NT2/D1 (cell line): ENCODE measurements around the gene PRKAG2.

Experiments used
- DNase-seq: peaks from one replicate; pipeline ENCODE4 v3.0.0-alpha.2; 2011; ENCODE audit warnings: low read depth, low spot score
- H3K27me3 ChIP-seq: 2 replicates; pipeline ENCODE4 v1.6.0; 2011; ENCODE audit warnings: mild to moderate bottlenecking; ENCODE audit not compliant: insufficient read length, insufficient read depth
- H3K36me3 ChIP-seq: 2 replicates; pipeline ENCODE4 v1.6.1; 2011; ENCODE audit warnings: mild to moderate bottlenecking, low read length, mixed read lengths; ENCODE audit not compliant: insufficient read depth, insufficient read length
- H3K4me1 ChIP-seq: 2 replicates; pipeline ENCODE4 v1.5.1; 2011; ENCODE audit not compliant: insufficient read depth, insufficient read length
- H3K4me3 ChIP-seq: 2 replicates; pipeline ENCODE4 v1.5.1; 2011; ENCODE audit warnings: low read depth; ENCODE audit not compliant: insufficient read length
- H3K9ac ChIP-seq: 2 replicates; pipeline ENCODE4 v1.6.0; 2011; ENCODE audit warnings: low read depth; ENCODE audit not compliant: insufficient read length
- H3K9me3 ChIP-seq: 2 replicates; pipeline ENCODE4 v1.5.1; 2011; ENCODE audit warnings: mild to moderate bottlenecking, low read length; ENCODE audit not compliant: insufficient read depth
- SUZ12 ChIP-seq: IDR thresholded peaks from 2 replicates; pipeline ENCODE4 v1.6.1; 2011; ENCODE audit not compliant: insufficient read length, insufficient read depth; ENCODE audit errors: extremely low read depth
- YY1 ChIP-seq: IDR thresholded peaks from 2 replicates; pipeline ENCODE4 v1.6.1; 2011; ENCODE audit not compliant: insufficient read length, insufficient read depth
- ZNF274 ChIP-seq: IDR thresholded peaks from 2 replicates; pipeline ENCODE4 v1.6.1; 2011; ENCODE audit warnings: mild to moderate bottlenecking, low read depth, low read length

Gene PRKAG2

DNA sequence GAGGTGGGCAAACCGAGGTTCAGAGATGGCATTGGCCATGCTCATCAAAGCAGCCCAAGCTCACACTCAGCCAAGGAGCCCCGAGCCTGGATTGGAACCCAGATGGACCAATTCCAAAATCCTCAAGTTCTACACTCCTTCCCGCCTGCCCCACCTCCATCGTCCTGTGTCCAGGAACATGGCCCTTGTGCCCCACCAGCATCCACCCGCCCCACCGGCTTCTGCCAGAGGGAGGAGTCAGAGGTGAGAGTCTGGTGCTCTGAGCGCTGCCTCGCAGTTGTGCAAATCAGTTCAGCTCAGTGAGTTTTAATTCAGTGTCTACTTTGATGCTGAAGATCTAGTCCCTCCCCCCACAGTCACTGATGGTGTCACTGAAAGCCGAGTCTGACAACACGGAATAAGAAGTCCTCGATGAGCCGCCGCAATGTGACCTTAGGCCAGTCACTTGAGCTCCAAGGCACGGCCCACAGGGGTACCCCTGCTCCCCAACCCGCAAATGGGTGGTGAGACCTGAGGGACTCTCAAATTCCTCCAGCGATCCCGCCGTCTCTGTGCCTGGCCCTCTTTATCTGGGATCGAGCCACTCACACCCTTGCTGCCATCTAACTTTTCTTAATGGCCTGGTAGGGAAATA is 26.3 kb downstream of the PRKAG2 start:
- no peaks in the 10 kb centered on the region for H3K27me3 ChIP-seq
- TF ChIP-seq SUZ12: no peak
- TF ChIP-seq YY1: no peak

DNA sequence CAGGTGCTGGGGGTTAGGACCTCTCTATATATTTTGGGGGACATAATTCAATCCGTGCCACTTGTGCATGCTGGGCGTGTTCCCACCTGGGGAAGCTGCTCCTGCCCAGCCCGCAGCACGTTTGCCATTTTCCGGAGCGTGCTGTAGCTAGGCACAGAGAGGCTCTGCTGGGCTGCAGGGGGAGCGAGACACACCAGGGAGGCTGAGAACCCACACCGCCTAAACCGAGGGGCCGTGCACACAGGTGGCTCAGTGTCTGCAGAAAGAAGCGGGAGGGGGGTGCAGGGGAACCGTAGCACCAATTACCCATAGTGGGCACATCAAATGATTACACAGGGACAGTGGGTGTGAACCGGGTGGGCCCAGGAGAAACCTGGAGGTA is 27.0 kb downstream of the PRKAG2 start:
- Histone ChIP-seq H3K9ac (no peak overlapping the region), H3K9me3 (no peaks in the 10 kb centered on the region), H3K4me3 (no peak overlapping the region), H3K27me3 (no peaks in the 10 kb centered on the region), H3K4me1 (peaks cover 2% of the 10 kb centered on the region), H3K36me3 (no peaks in the 10 kb centered on the region)
- DNase-seq: no peak
- no peak for TF ChIP-seq SUZ12
- no peak for TF ChIP-seq ZNF274
- no peak for TF ChIP-seq YY1

More for the DNA sequence above, 26.3 kb downstream of the PRKAG2 start:
- no peak overlapping the region for H3K9ac ChIP-seq
- H3K4me1 ChIP-seq: peaks cover 2% of the 10 kb centered on the region
- no peaks in the 10 kb centered on the region for H3K9me3 ChIP-seq
- no peaks in the 10 kb centered on the region for H3K36me3 ChIP-seq
- DNase-seq: no peak
- no peak overlapping the region for H3K4me3 ChIP-seq

DNA sequence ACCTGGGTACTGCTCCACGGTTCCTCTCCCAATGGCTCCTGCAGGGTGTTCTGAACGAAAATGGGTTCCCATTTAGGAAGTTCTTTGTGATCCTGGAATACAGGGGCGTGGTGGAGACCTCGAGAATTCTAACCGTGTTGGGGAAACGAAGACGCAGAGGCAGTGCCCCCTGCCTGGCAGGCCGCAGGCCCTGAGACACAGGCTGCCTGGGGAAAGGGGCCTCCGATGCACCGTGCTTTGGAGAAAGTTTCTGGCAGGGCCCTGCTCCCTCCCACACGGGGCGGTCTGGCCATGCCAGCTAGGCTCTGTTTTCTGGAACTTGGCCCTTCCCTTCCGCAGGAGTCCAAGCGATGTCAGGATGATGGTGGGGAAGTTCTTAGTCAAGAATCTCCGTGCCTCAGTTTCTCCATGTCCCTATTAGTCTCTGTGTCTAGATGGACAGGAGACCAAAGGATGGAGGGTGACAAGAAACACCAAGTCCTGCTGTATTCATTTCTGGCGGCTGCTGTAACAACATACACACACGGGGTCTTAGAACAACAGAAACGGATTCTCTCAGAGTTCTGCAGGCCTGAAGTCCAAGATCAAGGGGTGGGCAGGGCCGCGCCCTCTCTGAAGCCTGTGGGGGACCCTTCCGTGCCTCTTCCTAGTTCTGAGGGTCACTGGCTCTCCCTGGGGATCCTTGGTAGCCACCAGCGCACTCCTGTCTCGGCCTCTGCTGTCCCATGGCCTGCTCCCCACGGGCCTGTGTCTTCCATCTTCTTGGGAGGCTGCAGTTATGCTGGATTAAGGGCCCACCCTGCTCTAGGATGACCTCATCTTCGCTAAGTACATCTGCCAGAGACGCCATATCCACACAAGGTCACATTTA is 27.7 kb downstream of the PRKAG2 start:
- Histone ChIP-seq H3K9me3 (no peaks in the 10 kb centered on the region), H3K4me3 (no peak overlapping the region), H3K4me1 (peaks cover 2% of the 10 kb centered on the region), H3K36me3 (no peaks in the 10 kb centered on the region), H3K9ac (no peak overlapping the region), H3K27me3 (no peaks in the 10 kb centered on the region)
- TF ChIP-seq ZNF274 (no peak), YY1 (no peak), SUZ12 (no peak)
- no peak for DNase-seq

DNA sequence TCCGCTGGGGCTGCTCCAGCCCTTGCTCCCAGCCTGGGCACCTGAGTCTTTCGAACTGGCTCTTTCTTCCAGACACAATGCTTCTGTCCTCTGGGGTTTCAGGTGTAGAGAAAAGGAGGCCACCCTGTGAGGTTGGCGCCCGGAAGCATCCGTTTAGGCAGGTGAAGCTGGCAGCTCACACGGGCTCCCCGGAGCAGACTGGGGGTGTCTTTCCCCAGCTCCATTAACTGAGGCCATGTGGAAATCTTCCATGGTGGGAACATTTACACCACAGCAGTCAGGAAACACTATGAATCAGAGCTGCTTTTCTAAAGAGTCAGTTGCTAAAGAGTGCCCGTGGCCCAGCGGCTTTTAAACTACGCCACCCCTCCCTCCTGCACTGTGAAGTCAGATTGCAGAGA is 29.2 kb downstream of the PRKAG2 start:
- no peaks in the 10 kb centered on the region for H3K9me3 ChIP-seq
- H3K36me3 ChIP-seq: no peaks in the 10 kb centered on the region
- H3K9ac ChIP-seq: no peak overlapping the region
- peaks cover 2% of the 10 kb centered on the region for H3K4me1 ChIP-seq
- H3K4me3 ChIP-seq: no peak overlapping the region
- TF ChIP-seq ZNF274: no peak
- TF ChIP-seq SUZ12: no peak
- no peak for TF ChIP-seq YY1
- H3K27me3 ChIP-seq: no peaks in the 10 kb centered on the region
- no peak for DNase-seq

DNA sequence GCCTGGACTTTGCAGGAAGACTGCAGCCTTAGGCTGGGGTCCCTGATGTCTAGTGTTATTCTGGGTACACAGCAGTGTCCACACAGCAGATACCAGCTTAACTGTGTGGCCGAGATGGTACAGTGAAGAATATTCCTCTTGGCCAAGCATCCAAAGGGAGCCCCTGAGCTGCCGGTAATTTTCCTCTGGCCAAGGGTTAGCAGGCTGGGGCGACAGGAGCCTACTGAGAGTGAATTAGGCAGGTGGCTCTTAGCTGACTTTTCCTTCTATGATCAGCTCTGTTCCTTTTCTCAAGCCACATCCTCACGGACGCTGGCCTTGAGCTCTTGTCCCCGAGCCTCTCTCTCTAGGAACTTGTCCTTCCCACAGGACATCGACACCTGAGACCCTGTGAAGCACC is 29.8 kb downstream of the PRKAG2 start:
- no peak for TF ChIP-seq SUZ12
- TF ChIP-seq ZNF274: no peak
- no peak for TF ChIP-seq YY1
- no peaks in the 10 kb centered on the region for H3K27me3 ChIP-seq
- no peak overlapping the region for H3K9ac ChIP-seq
- no peak for DNase-seq
- no peaks in the 10 kb centered on the region for H3K9me3 ChIP-seq
- H3K4me1 ChIP-seq: peaks cover 2% of the 10 kb centered on the region
- no peaks in the 10 kb centered on the region for H3K36me3 ChIP-seq
- no peak overlapping the region for H3K4me3 ChIP-seq

DNA sequence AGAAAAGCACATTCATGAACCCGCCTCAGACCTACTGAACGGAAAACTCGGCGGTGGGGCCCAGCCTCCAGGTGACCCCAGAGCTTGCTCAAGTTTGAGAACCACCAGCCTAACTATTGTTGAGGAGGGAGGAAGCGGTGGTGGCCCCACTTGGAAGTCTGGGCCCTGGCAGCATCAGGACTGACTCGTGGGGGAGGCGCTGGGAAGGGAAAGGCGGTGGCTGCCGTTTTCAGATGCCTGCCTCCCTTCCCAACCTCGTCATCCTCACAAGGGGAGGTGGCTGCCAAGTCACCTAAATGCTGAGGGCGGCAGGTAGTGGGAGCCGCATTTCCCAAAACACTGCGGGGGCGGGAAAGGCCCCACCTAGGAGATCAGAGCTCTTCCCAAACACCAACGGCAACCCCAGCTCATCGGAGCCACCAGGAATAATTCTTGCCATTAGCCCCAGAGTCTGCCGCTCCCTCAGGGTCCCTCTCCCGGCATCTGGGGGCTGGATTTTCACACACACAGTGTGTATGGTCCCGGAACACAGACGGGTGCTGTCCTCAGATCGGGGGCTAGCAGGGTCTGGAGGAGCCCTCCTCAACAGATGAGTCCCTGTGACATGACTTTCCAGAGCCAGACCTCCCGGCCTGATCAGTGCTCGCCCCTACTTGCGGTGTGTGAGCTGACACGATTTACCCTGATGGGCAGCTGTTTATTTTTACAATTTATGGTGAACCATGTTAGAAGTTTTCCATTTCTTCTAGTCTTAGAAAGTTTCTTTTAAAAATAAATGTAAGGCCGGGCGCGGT is 31.3 kb downstream of the PRKAG2 start:
- TF ChIP-seq YY1: no peak
- no peak for TF ChIP-seq ZNF274
- TF ChIP-seq SUZ12: no peak
- H3K9ac ChIP-seq: no peak overlapping the region
- H3K4me3 ChIP-seq: no peak overlapping the region
- H3K36me3 ChIP-seq: no peaks in the 10 kb centered on the region
- no peaks in the 10 kb centered on the region for H3K4me1 ChIP-seq
- no peak for DNase-seq
- H3K9me3 ChIP-seq: no peaks in the 10 kb centered on the region
- no peaks in the 10 kb centered on the region for H3K27me3 ChIP-seq

DNA sequence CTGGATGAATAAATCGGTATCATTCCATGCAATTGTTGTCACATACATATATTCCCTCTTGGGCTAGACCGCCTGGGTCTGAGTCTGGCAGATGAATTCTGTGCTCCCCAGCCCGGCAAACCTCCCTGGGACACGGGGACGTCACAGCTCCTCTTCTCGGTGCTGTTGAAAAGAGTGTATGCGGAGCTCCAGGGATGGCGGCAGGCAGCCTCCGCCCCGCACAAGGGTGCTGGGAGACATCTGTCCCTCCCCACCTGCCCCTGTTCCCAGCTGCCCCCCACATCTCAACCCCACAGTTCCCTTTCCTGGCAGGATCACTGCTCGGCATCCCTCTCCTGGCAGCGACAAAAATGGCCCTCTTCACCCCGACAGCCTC is 32.1 kb downstream of the PRKAG2 start:
- no peaks in the 10 kb centered on the region for H3K4me1 ChIP-seq
- TF ChIP-seq ZNF274 (no peak), YY1 (no peak), SUZ12 (no peak)

More for the DNA sequence above, 32.1 kb downstream of the PRKAG2 start:
- no peaks in the 10 kb centered on the region for H3K36me3 ChIP-seq
- no peaks in the 10 kb centered on the region for H3K27me3 ChIP-seq
- no peak overlapping the region for H3K9ac ChIP-seq
- no peaks in the 10 kb centered on the region for H3K9me3 ChIP-seq
- no peak overlapping the region for H3K4me3 ChIP-seq
- DNase-seq: no peak
